HepG2 (cell line): ENCODE measurements around the gene VGF. TPM values are rescaled to one million over a fixed set of nuclear protein-coding genes. Genes with fewer than 3 reads are reported as not detected.

Experiments
- ATAC-seq: fragments of 200-7000 bp; cut with Tn5 transposase; 3 replicates; pipeline ENCODE4 v1.9.1; 2020; ENCODE audit warnings: mild to moderate bottlenecking, moderate library complexity
- BruUV-seq: library from RNA; stranded (reverse); fragments of 400-500 nt; replicated peaks from 2 replicates; lab custom pipeline; 2021; lab: Mats Ljungman, UMichigan
- CTCF ChIA-PET: fragments of 300-600 bp; formaldehyde crosslinking; extraction: SDS; loops from one replicate; lab custom pipeline; 2021; ENCODE audit warnings: low total read pairs, inconsistent platforms, low intra/inter-chr PET ratio; lab: Yijun Ruan, JAX
- POLR2A ChIA-PET: fragments of 350-600 bp; sonication (Branson Sonifier 250); formaldehyde crosslinking; loops from one replicate; lab custom pipeline; 2020; ENCODE audit warnings: antibody characterized with exemption, inconsistent platforms; lab: Yijun Ruan, JAX
- DNase-seq: peaks from one replicate; pipeline ENCODE4 v3.0.0-alpha.2; 2015; ENCODE audit warnings: low spot score
- FAIRE-seq: peaks from 3 replicates; lab custom pipeline; 2011; peaks lifted over from hg19 to GRCh38; lab: Jason Lieb, UNC
- H2AFZ ChIP-seq: one replicate; pipeline ENCODE4 v1.6.1; 2011; ENCODE audit warnings: low read length, inconsistent platforms
- H3K27ac ChIP-seq: fragments of 300-600 bp; 3 replicates; pipeline ENCODE4 v1.8.0; 2011; ENCODE audit warnings: mixed run types, mild to moderate bottlenecking, mixed read lengths, low read length, inconsistent platforms; ENCODE audit not compliant: insufficient read depth; ENCODE audit errors: extremely low read length
- H3K27me3 ChIP-seq, 2 experiments: fragments of 200-600 bp in 1 of 2; 2 replicates in 1 of 2; 3 replicates in 1 of 2; pipeline versions ENCODE4 v1.6.0 to v1.8.0; 2011; ENCODE audit warnings: low read length in 2 of 2, mild to moderate bottlenecking in 2 of 2, moderate library complexity in 2 of 2, inconsistent platforms in 1 of 2; ENCODE audit not compliant: insufficient read depth in 2 of 2, control insufficient read depth in 1 of 2
- H3K36me3 ChIP-seq, 2 experiments: fragments of 200-600 bp in 1 of 2; replicated peaks in 1 of 2; 2 replicates in 1 of 2; 3 replicates in 1 of 2; pipeline versions ENCODE4 v1.5.1 to v1.8.0; 2011; ENCODE audit warnings: low read length in 2 of 2, inconsistent platforms in 1 of 2; ENCODE audit not compliant: insufficient read depth in 2 of 2, control insufficient read depth in 1 of 2
- H3K4me1 ChIP-seq: 2 replicates; pipeline ENCODE4 v1.5.1; 2012; ENCODE audit warnings: low read length, inconsistent platforms; ENCODE audit not compliant: insufficient read depth
- H3K4me2 ChIP-seq: 2 replicates; pipeline ENCODE4 v1.6.0; 2011; ENCODE audit warnings: low read depth, low read length, inconsistent platforms
- H3K4me3 ChIP-seq, 3 experiments: fragments of 200-600 bp in 1 of 3; sonication (generic), shearing (Covaris generic) in 1 of 3; replicated peaks in 1 of 3; 2 replicates each; pipeline ENCODE4 v1.5.1; 2011 to 2016; ENCODE audit warnings: low read length in 3 of 3, inconsistent platforms in 2 of 3, low read depth in 2 of 3, mild to moderate bottlenecking in 2 of 3, control low read depth in 1 of 3, mixed read lengths in 1 of 3; ENCODE audit not compliant: insufficient read depth in 1 of 3
- H3K79me2 ChIP-seq: one replicate; pipeline ENCODE4 v1.6.1; 2011; ENCODE audit warnings: low read length, inconsistent platforms; ENCODE audit not compliant: insufficient read depth
- H3K9ac ChIP-seq: 2 replicates; pipeline ENCODE4 v1.6.0; 2011; ENCODE audit warnings: mild to moderate bottlenecking, low read depth, low read length, inconsistent platforms; ENCODE audit not compliant: insufficient read depth
- H3K9me3 ChIP-seq: 2 replicates; pipeline ENCODE4 v1.5.1; 2012; ENCODE audit warnings: mild to moderate bottlenecking, low read length
- H4K20me1 ChIP-seq: 2 replicates; pipeline ENCODE4 v1.6.0; 2011; ENCODE audit warnings: inconsistent platforms, mild to moderate bottlenecking, low read length, moderate library complexity; ENCODE audit not compliant: insufficient read depth
- ARNT ChIP-seq: fragments of 450-650 bp; IDR thresholded peaks from 2 replicates; pipeline ENCODE4 v1.6.1; 2017
- CHCHD3 ChIP-seq: sonication (generic); formaldehyde crosslinking; IDR thresholded peaks from 2 replicates; pipeline ENCODE4 v1.8.0; 2022; ENCODE audit warnings: mild to moderate bottlenecking, missing genetic modification reagents, moderate library complexity
- CTCF ChIP-seq: sonication (generic); formaldehyde crosslinking; IDR thresholded peaks from 2 replicates; pipeline ENCODE4 v1.5.0; 2020; ENCODE audit warnings: mild to moderate bottlenecking, missing genetic modification reagents, moderate library complexity
- ETS1 ChIP-seq: sonication (generic); formaldehyde crosslinking; IDR thresholded peaks from 2 replicates; pipeline ENCODE4 v1.4.0; 2020; ENCODE audit warnings: missing genetic modification reagents
- EZH2 ChIP-seq: conservative IDR thresholded peaks from 2 replicates; pipeline ENCODE4 v1.6.1; 2012; ENCODE audit warnings: mild to moderate bottlenecking, low read depth, low read length, moderate library complexity
- MIXL1 ChIP-seq: IDR thresholded peaks from 2 replicates; pipeline ENCODE4 v1.6.1; 2016
- REL ChIP-seq: sonication (generic); formaldehyde crosslinking; conservative IDR thresholded peaks from 2 replicates; pipeline ENCODE4 v1.8.0; 2022; ENCODE audit warnings: mild to moderate bottlenecking, missing genetic modification reagents, moderate library complexity
- TFDP1 ChIP-seq: IDR thresholded peaks from 2 replicates; pipeline ENCODE4 v1.6.1; 2016; ENCODE audit warnings: missing compliant biosample characterization, missing genetic modification reagents, borderline replicate concordance
- ZBTB37 ChIP-seq: sonication (generic); formaldehyde crosslinking; IDR thresholded peaks from 2 replicates; pipeline ENCODE4 v1.4.0; 2020; ENCODE audit warnings: mild to moderate bottlenecking, missing genetic modification reagents
- ZNF570 ChIP-seq: sonication (generic); formaldehyde crosslinking; IDR thresholded peaks from 2 replicates; pipeline ENCODE4 v1.4.0; 2020; ENCODE audit warnings: mild to moderate bottlenecking, missing genetic modification reagents, borderline replicate concordance
- ZNF768 ChIP-seq: sonication (generic); formaldehyde crosslinking; IDR thresholded peaks from 2 replicates; pipeline ENCODE4 v1.4.0; 2020; ENCODE audit warnings: missing genetic modification reagents
- ZNF788 ChIP-seq: sonication (generic); formaldehyde crosslinking; IDR thresholded peaks from 2 replicates; pipeline ENCODE4 v1.5.0; 2020; ENCODE audit warnings: mild to moderate bottlenecking, missing genetic modification reagents, borderline replicate concordance
- WGBS: methylation state at CpG from one replicate; pipeline ENCODE4 v1.1.6; 2017; ENCODE audit warnings: low lambda C conversion rate; 5-methylcytosine and 5-hydroxymethylcytosine counted together
- in situ Hi-C: cut with HindIII; loops from 2 replicates; pipeline ENCODE4 v1.10.0; 2017; ENCODE audit warnings: low pct_unique_long_range_greater_than_20kb; ENCODE audit not compliant: extremely low pct_ligation_motif_present
- intact Hi-C: fragments of 100-400 bp; cut with micrococcal nuclease; formaldehyde crosslinking; loops from one replicate; pipeline ENCODE4 v1.10.0; 2022; ENCODE audit not compliant: unreplicated experiment
- polyA plus RNA-seq, 8 experiments: library from polyadenylated mRNA; depleted of rRNA in 3 of 8; stranded (reverse) in 7 of 8; unstranded in 1 of 8; fragments of >200 nt; fragmentation: Illumina TruSeq in 4 of 8; extraction: Trizol in 4 of 8; gene quantifications; 2 replicates each; pipeline versions ENCODE4 v1.2.1 to v1.2.3, GENCODE V29; 2011 to 2016; ENCODE audit warnings: low read depth in 4 of 8, missing spikeins in 1 of 8, mixed read lengths in 1 of 8; ENCODE audit not compliant: insufficient read depth in 1 of 8
- total RNA-seq, 5 experiments: library from RNA; depleted of rRNA; stranded (reverse); fragments of >200 nt; fragmentation: Illumina TruSeq; extraction: Trizol; gene quantifications; 2 replicates each; pipeline ENCODE4 v1.2.3, GENCODE V29; 2016; ENCODE audit warnings: low read depth in 1 of 5

Gene VGF
- total and polyA plus RNA-seq, 2 of the 13 experiments (the other 11 are each of a cell fraction or from before 2014, with no cell fraction given), result 0.12 to 0.46 TPM

- TF ChIP-seq ZNF768 (CRISPR knock-in tag) (peak; percentile 26; the same call in 1 of the 2 replicates), REL (CRISPR knock-in tag) (no peak), EZH2 (peak; percentile 94), CTCF (peak; percentile 44), ZNF570 (CRISPR knock-in tag) (no peak), ARNT (no peak), ETS1 (no peak), CHCHD3 (CRISPR knock-in tag) (0 out of 2 replicates have a peak, but pooled peaks have one; percentile 2)
Measured at GRCh38 chr7:101172005-101172853, 6.9 kb upstream of the VGF start (continued).

- H4K20me1 ChIP-seq, result no peaks in the 10 kb centered on the region
- no peak for DNase-seq
- H3K4me1 ChIP-seq, result peaks cover 48% of the 10 kb centered on the region
- H3K27me3 ChIP-seq, result peaks cover 15 to 82% of the 10 kb centered on the region in 2 experiments
- CTCF ChIA-PET, result interaction anchor here (1.6 kb wide), 1 partner anchor 21 kb away, joined by 4 read pairs; no protein-coding TSS in a partner anchor
- TF ChIP-seq CTCF (peak; percentile 38; the same call in 1 of the 2 replicates), ZNF788 (CRISPR knock-in tag) (no peak), TFDP1 (CRISPR knock-in tag) (no peak), ZBTB37 (CRISPR knock-in tag) (no peak), MIXL1 (CRISPR knock-in tag) (no peak)
- FAIRE-seq, result no peak
- WGBS, result 17% methylated on average over 12 of the region's 13 CpGs
- BruUV-seq, result no TSS peak
- H3K9ac ChIP-seq, result no peak overlapping the region
- no peaks in the 10 kb centered on the region for H3K79me2 ChIP-seq
- POLR2A ChIA-PET, result no interaction called here
- H3K27ac ChIP-seq, result no peak overlapping the region
- H3K4me2 ChIP-seq, result no peak overlapping the region
- ATAC-seq, result no peak
- H2AFZ ChIP-seq, result no peak overlapping the region
- intact Hi-C loops, result no loop called here
- H3K9me3 ChIP-seq, result no peaks in the 10 kb centered on the region
- no peaks in the 10 kb centered on the region for H3K36me3 ChIP-seq
- H3K4me3 ChIP-seq, result no peak overlapping the region
- in situ Hi-C loops, result no loop called here
Measured at GRCh38 chr7:101171442-101171837, 6.1 kb upstream of the VGF start.
